Karpas-422 (cell line): ENCODE measurements around the gene ZACN. TPM values are rescaled to one million over a fixed set of nuclear protein-coding genes. Genes with fewer than 3 reads are reported as not detected.

ENCODE experiments used
- DNase-seq: peaks from one replicate; pipeline ENCODE4 v3.0.0-alpha.2; 2015
- H2AFZ ChIP-seq: fragments of 200-600 bp; sonication (generic); 2 replicates; pipeline ENCODE4 v1.6.1; 2014; ENCODE audit warnings: antibody characterized with exemption, low read length, mixed read lengths
- H3K27ac ChIP-seq: fragments of 200-600 bp; sonication (generic); 2 replicates; pipeline ENCODE4 v1.5.1; 2014; ENCODE audit warnings: mild to moderate bottlenecking, low read length, moderate library complexity
- H3K27me3 ChIP-seq: fragments of 200-600 bp; sonication (generic); 2 replicates; pipeline ENCODE4 v1.6.1; 2014; ENCODE audit warnings: low read length, mixed read lengths
- H3K36me3 ChIP-seq: fragments of 200-600 bp; sonication (generic); 2 replicates; pipeline ENCODE4 v1.6.1; 2014; ENCODE audit warnings: low read length, mixed read lengths; ENCODE audit not compliant: insufficient read depth
- H3K4me1 ChIP-seq: fragments of 200-600 bp; sonication (generic); 2 replicates; pipeline ENCODE4 v1.6.1; 2014; ENCODE audit warnings: mild to moderate bottlenecking, low read length, mixed read lengths
- H3K4me2 ChIP-seq: fragments of 200-600 bp; sonication (generic); 2 replicates; pipeline ENCODE4 v1.6.1; 2014; ENCODE audit warnings: low read length, low read depth, mild to moderate bottlenecking; ENCODE audit not compliant: poor library complexity, severe bottlenecking
- H3K4me3 ChIP-seq: fragments of 200-600 bp; sonication (generic); 2 replicates; pipeline ENCODE4 v1.5.1; 2014; ENCODE audit warnings: mild to moderate bottlenecking, antibody characterized with exemption, low read length, mixed read lengths
- H3K79me2 ChIP-seq: fragments of 200-600 bp; sonication (generic); 2 replicates; pipeline ENCODE4 v1.6.1; 2014; ENCODE audit warnings: mild to moderate bottlenecking, low read length, mixed read lengths
- H3K9ac ChIP-seq: fragments of 200-600 bp; sonication (generic); 2 replicates; pipeline ENCODE4 v1.6.0; 2014; ENCODE audit warnings: low read length
- H3K9me2 ChIP-seq: fragments of 200-600 bp; sonication (generic), shearing (Covaris generic); replicated peaks from 2 replicates; pipeline ENCODE4 v1.6.0; 2014; ENCODE audit warnings: mild to moderate bottlenecking, low read length, moderate library complexity; ENCODE audit not compliant: insufficient read depth
- H3K9me3 ChIP-seq: fragments of 300-700, 200-600 bp; sonication (generic); 2 replicates; pipeline ENCODE4 v1.6.1; 2014; ENCODE audit warnings: low read length, mixed read lengths
- H4K20me1 ChIP-seq: fragments of 200-600 bp; sonication (generic); 2 replicates; pipeline ENCODE4 v1.6.1; 2014; ENCODE audit warnings: mild to moderate bottlenecking, antibody characterized with exemption, low read length, low read depth; ENCODE audit not compliant: insufficient read depth
- total RNA-seq: library from RNA; depleted of rRNA; stranded (reverse); fragments of >200 nt; shearing (Covaris generic); gene quantifications from 2 replicates; pipeline ENCODE4 v1.2.3, GENCODE V29; 2014; ENCODE audit warnings: low replicate concordance

ZACN gene
- total RNA-seq, 1 experiment from 2014 or later: not detected

DNA sequence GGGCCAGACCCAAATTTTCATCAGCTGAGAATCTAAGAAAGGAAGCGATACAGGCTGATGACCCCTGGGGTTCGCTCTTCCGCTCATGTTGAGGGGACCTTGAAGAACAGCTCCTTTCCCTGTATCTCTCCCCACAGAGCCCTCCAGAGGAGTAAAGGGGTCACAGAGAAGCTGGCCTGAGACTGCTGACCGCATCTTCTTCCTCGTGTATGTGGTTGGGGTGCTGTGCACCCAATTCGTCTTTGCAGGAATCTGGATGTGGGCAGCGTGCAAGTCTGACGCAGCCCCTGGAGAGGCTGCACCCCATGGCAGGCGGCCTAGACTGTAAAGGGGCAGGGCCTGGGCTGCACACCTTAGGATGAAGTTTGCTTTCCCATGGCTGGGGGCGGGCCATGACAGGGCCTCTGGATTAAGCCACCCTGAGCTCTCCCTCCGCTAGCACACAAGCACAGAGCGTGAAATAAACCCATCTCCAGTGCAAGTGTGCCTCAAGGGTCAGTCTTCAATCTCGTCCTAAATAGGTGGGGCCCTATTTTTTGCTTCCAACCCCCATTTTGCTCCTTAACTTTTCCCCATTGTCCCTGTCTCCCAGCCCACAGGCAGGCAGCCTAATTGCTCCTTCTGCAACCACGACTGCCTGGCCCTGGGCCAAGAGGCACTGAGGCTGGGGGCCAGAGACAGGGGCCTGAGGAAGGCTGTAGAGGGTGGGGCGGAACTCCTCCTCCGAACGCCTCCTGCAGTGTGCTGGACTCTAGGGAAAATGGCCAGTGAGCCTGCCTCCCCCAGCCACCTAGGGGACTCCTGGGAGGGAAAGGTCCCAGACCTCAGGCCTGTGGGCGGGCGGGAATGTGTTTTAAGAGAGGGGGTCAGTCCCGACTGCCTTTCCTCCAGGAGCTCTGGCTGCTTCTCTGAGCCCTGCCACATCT is 3.6 kb downstream of the ZACN start:
- Histone ChIP-seq H3K9me2 (no peaks in the 10 kb centered on the region), H3K4me2 (no peak overlapping the region), H3K79me2 (no peaks in the 10 kb centered on the region), H2AFZ (no peak overlapping the region), H4K20me1 (peaks cover 14% of the 10 kb centered on the region; the same call in 1 of the 2 replicates), H3K4me1 (peaks cover 11% of the 10 kb centered on the region), H3K9me3 (no peaks in the 10 kb centered on the region), H3K9ac (no peak overlapping the region), H3K4me3 (no peak overlapping the region), H3K27me3 (no peaks in the 10 kb centered on the region), H3K27ac (no peak overlapping the region), H3K36me3 (no peaks in the 10 kb centered on the region)
- no peak for DNase-seq

DNA sequence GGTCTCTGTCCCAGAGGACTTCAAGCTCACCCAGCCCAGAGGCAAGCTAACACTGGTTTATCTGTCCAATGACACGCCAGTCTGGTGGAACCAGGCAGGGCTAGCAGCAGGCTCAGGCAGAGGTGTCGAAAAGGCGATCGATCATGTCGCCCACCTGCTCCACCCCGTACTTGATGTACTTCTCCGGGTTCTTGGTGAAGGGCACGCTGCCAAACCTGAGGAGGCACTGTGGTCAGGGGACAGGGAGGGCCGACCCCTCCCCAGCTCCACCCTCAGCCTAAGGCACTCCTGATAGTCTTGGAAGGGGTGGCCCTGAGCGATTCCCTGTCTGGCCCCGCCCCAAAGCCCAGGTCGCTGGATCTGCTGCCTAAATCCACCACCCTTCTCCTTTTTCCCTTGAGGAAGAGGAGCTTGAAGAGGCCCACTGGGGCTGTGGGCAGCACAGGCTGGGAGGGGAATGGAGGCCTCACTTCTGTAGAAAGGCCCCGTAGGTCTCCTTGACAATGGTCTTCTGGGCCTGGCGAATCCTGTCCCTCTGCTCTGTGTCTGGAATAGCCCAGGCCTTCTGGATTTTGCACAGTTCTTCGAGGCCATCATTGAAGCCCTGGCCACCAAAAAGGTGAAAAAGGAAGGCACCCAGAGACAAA is 4.7 kb downstream of the ZACN start:
- DNase-seq: no peak
- no peaks in the 10 kb centered on the region for H3K36me3 ChIP-seq
- H3K27me3 ChIP-seq: no peaks in the 10 kb centered on the region
- no peaks in the 10 kb centered on the region for H3K79me2 ChIP-seq
- no peak overlapping the region for H3K9ac ChIP-seq
- H3K4me1 ChIP-seq: peaks cover 11% of the 10 kb centered on the region
- no peaks in the 10 kb centered on the region for H3K9me3 ChIP-seq
- H3K27ac ChIP-seq: no peak overlapping the region
- H2AFZ ChIP-seq: no peak overlapping the region
- no peaks in the 10 kb centered on the region for H3K9me2 ChIP-seq
- no peak overlapping the region for H3K4me2 ChIP-seq
- H4K20me1 ChIP-seq: peaks cover 14% of the 10 kb centered on the region; the same call in 1 of the 2 replicates
- H3K4me3 ChIP-seq: no peak overlapping the region

DNA sequence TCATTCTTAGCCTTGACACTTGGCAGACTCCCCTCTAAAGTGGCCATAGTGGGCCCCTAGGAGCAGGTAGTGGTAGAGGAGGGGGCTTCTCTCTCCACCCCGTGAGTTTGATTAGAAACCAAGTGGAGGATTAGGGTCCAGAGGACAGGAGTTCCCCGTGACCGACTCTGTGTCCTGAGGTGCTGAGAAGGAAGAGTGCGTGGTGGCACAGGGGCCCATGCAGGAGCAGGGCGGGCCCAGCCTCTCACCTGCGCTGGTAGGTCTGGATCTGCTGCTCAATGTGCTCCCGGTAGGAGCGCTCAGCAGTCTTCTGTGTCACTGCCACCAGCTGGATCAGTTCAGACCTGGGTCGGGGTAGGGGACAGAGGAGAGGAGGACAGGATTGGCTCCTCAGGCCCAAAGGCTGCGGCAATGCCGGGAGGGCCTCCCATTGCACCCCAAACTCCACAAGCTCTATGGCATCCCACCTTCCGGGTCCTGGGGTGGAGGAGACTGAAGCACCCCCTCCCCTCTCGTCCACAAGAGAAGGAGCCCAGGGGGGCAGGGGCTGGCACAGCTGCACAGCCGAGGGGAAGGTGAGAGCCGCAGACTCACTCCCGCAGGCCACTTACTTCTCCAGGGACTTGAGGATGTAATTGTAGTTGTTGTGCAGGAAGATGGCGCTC is 6.2 kb downstream of the ZACN start:
- Histone ChIP-seq H3K9me3 (no peaks in the 10 kb centered on the region), H2AFZ (no peak overlapping the region), H3K79me2 (no peaks in the 10 kb centered on the region), H4K20me1 (peaks cover 8% of the 10 kb centered on the region; the same call in 1 of the 2 replicates), H3K9me2 (no peaks in the 10 kb centered on the region), H3K36me3 (no peaks in the 10 kb centered on the region), H3K27me3 (no peaks in the 10 kb centered on the region), H3K4me2 (no peak overlapping the region), H3K27ac (no peak overlapping the region), H3K9ac (no peak overlapping the region), H3K4me1 (peaks cover 7% of the 10 kb centered on the region), H3K4me3 (no peak overlapping the region)
- DNase-seq: no peak

DNA sequence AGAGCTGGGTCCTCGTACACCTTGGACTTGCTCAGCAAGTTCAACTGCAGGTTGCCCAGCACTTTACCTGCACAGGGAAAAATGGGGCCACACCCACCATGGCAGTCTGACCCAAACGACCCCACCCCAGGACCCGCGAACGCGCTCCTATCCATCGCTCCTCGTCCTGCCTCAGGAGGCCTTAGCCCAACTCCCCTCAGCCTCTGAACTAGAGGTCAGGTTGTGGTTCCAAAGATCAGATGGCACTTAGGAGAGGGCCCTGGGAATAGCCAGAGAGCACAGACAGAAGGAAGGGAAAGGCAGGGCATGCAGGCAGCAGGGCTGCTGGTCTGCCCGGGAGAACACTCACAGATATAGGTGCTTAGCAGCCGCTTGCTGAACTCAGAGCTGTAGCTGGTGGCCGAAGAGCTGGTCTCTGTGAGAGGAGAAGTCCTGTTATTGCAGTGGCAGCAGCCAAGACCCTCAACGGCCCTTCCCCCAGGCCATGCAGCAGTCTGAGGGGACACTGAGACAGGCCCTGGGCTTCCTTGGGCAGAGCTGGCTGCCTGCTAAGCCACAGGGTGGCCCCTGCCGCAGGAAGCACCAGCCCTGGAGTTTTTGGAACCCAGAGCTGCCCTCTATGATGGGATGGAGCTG is 6.9 kb downstream of the ZACN start:
- Histone ChIP-seq H2AFZ (no peak overlapping the region), H3K4me3 (no peak overlapping the region), H3K79me2 (no peaks in the 10 kb centered on the region), H3K9ac (no peak overlapping the region), H3K27ac (no peak overlapping the region), H3K4me1 (peaks cover under 1% of the 10 kb centered on the region; the same call in 1 of the 2 replicates), H3K4me2 (no peak overlapping the region), H4K20me1 (peaks cover 3% of the 10 kb centered on the region; the same call in 1 of the 2 replicates), H3K9me2 (no peaks in the 10 kb centered on the region), H3K9me3 (no peaks in the 10 kb centered on the region), H3K27me3 (no peaks in the 10 kb centered on the region), H3K36me3 (no peaks in the 10 kb centered on the region)
- DNase-seq: no peak

DNA sequence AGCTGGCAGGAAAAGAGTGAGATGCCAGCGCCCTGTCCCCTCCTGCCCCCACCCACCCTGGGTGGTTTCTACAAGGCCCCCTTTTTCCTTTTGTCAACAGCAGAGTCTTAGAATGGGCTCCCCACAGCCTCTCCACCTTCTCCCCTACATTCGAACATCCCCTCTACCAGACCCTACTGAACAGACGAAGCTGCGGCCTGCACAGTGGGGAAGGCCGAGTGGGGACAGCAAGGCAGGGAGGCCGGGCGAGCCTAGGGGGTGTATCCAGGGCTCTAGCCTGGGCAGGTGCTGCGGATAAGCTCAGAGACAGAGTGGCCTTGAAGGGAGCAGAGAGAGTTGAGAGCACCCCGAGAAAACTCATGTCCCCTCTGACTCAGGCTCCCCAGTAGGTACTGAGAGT is 7.4 kb downstream of the ZACN start:
- H3K79me2 ChIP-seq: no peaks in the 10 kb centered on the region

DNA sequence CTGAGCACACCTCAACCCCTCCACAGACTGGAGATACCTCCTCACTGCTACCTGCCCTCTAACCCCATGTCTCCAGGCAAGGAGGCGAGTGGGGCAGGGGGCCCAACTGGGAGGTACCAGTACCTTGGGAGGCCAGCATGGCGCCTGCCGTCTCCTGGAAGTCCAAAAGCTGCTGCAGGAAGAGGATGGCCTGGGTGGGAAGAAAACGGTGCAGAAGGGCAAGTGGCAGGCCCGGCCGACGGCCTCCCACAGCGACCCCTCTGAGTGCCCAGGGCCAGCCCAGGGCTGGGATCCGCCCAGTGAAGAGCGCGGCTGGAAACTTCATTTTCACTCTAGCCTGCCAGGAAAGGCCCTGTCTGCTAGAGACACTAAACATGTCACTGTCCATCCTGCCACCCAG is 8.5 kb downstream of the ZACN start:
- H3K9ac ChIP-seq: no peak overlapping the region
- H3K9me3 ChIP-seq: no peaks in the 10 kb centered on the region
- no peak overlapping the region for H3K4me2 ChIP-seq
- H3K27me3 ChIP-seq: no peaks in the 10 kb centered on the region
- no peaks in the 10 kb centered on the region for H3K4me1 ChIP-seq
- no peak overlapping the region for H3K4me3 ChIP-seq
- no peaks in the 10 kb centered on the region for H3K79me2 ChIP-seq
- H3K9me2 ChIP-seq: no peaks in the 10 kb centered on the region
- no peak for DNase-seq
- H2AFZ ChIP-seq: no peak overlapping the region
- no peaks in the 10 kb centered on the region for H3K36me3 ChIP-seq
- H4K20me1 ChIP-seq: no peaks in the 10 kb centered on the region
- H3K27ac ChIP-seq: no peak overlapping the region

More for the DNA sequence above, 7.4 kb downstream of the ZACN start:
- H3K4me2 ChIP-seq: no peak overlapping the region
- H3K4me3 ChIP-seq: no peak overlapping the region
- H2AFZ ChIP-seq: no peak overlapping the region
- peaks cover 3% of the 10 kb centered on the region; the same call in 1 of the 2 replicates for H4K20me1 ChIP-seq
- H3K27me3 ChIP-seq: no peaks in the 10 kb centered on the region
- H3K9ac ChIP-seq: no peak overlapping the region
- no peak for DNase-seq
- H3K36me3 ChIP-seq: no peaks in the 10 kb centered on the region
- no peaks in the 10 kb centered on the region for H3K4me1 ChIP-seq
- H3K9me3 ChIP-seq: no peaks in the 10 kb centered on the region
- no peak overlapping the region for H3K27ac ChIP-seq
- H3K9me2 ChIP-seq: no peaks in the 10 kb centered on the region

DNA sequence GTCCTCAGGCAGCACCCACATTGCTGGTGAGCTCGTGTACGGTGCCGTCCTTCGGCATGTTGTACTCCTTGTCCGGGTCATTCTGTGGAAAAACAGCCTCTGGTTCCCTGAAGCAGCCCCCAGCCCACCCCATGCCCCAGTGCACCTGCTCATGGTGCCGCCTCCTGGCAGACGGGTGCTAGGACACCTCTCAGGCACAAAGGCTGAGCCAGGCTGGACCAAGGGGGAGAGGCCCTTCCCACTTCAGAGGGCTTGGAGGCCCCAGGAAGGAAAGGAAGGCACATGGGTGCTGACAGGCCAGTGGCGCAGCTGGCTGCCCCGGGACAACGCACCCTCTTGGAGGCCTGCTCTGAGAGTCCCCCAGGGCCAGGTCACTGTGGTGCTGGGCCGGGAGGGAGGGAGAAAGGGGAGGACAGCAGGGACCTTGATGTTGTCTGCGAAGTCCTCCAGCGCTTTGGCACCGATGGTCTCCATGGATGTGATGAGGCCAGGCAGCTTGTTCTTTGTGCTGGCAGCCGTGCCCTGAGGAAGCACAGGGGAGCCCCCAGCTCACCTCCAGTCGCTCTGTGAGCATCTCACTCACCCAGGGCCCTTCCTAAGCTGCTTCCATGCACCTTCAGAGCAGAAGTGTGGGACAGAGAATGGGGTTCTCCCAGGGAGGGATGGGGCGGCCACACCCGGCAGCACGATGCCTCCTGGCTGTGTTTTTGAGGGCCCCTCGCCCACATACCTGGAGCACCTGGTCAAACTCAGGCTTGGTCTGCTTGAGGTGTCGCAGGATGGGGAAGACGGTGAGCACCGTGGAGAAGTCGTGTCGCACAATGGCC is 9.3 kb downstream of the ZACN start:
- no peaks in the 10 kb centered on the region for H3K9me3 ChIP-seq
- no peaks in the 10 kb centered on the region for H3K4me1 ChIP-seq
- H3K9ac ChIP-seq: no peak overlapping the region
- no peaks in the 10 kb centered on the region for H4K20me1 ChIP-seq
- no peaks in the 10 kb centered on the region for H3K9me2 ChIP-seq
- no peak overlapping the region for H3K27ac ChIP-seq
- no peaks in the 10 kb centered on the region for H3K36me3 ChIP-seq
- H3K79me2 ChIP-seq: no peaks in the 10 kb centered on the region
- no peak overlapping the region for H3K4me3 ChIP-seq
- H3K4me2 ChIP-seq: no peak overlapping the region
- H2AFZ ChIP-seq: no peak overlapping the region
- no peak for DNase-seq
- no peaks in the 10 kb centered on the region for H3K27me3 ChIP-seq
